HG02943 (cell line): ENCODE measurements around the gene SPRR2D.
"Not testable (repeated sequence)": the region's sequence is repeated elsewhere in the genome, so short reads cannot be mapped to it uniquely, and the experiment has no call there.

Experiments
- ATAC-seq: cut with Tn5 transposase; IDR thresholded peaks from one replicate; pipeline ENCODE4 v1.9.1; 2021; ENCODE audit warnings: mild to moderate bottlenecking, low read depth, moderate library complexity; ENCODE audit not compliant: unreplicated experiment

SPRR2D gene

DNA sequence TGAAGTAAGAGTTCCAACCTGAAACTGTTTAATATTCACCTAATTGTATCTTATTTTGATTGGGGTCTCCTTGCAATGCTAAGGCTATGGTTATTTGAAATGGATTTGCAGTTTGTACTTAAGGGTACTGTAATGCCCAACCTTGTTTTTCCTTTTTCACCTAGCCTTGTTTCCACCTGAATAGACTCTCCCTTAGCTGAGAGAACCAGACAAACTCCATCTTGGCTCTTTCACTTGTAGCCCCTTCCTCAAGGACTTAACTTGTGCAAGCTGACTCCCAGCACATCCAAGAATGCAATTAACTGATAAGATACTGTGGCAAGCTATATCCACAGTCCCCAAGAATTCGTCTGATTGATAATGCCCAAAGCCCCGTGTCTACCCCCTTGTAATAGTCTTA is 19.1 kb downstream of the SPRR2D start:
- not testable (repeated sequence) for ATAC-seq

DNA sequence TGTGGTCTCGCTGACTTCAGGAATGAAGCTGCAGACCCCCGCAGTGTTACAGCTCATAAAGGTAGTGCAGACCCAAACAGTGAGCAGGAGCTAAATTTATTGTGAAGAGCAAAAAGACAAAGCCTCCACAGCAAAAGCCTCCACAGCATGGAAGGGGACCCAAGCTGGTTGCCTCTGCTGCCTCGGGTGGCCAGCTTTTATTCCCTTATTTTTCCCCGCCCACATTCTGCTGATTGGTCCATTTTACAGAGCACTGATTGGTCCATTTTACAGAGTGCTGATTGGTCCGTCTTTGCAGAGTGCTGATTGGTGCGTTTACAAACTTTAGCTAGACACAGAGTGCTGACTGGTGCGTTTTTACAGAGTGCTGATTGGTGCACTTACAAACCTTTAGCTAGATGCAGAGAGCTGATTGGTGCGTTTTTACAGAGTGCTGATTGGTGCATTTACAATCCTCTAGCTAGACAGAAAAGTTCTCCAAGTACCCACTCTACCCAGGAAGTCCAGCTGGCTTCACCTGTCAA is 29.6 kb downstream of the SPRR2D start:
- not testable (repeated sequence) for ATAC-seq

DNA sequence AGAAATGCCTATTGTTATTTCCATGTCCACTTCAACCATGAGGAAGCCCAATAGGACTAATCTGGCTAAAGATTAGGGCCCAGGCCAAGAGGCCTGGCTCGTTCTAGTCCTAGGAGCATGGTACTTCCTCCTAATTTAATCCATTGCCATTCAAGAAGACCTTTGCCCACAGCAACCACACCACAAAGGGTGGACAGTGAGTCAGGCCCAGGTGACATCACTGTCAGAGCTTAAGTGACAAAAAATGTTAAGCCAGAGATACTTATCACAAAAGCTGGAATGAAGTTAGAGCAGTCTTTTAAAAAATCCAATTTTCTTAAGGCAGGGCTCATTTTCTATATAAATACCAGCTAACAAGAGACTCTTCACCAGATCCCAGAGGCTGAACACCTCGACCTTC is 39.5 kb downstream of the SPRR2D start, which contains the start of gene SPRR3:
SPRR3 (plus strand) TSS at position 368 of the 400 bp plus-strand sequence. CDS start 1,272 bp downstream, outside the sequence.
- ATAC-seq = no peak

DNA sequence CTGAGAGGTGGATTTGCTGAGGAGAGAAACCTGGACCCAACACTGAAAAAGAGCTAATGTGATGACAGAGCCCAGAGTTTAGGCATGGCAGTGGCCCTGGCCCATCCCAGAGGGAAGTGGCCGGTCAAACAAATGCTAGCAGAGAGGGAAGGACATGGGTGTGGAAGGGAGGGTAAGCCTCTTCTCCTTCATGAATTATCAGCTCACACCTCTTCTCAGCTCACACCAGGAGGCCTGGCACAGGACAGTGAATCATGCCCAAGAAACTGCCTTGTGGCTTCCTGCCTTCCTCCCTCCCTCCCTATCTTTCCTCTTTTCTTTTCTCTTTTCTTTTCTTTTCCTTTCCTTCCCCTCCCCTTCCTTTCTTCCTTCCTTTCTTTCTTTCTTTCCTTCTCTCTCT is 40.6 kb downstream of the SPRR2D start:
- ATAC-seq = no peak

DNA sequence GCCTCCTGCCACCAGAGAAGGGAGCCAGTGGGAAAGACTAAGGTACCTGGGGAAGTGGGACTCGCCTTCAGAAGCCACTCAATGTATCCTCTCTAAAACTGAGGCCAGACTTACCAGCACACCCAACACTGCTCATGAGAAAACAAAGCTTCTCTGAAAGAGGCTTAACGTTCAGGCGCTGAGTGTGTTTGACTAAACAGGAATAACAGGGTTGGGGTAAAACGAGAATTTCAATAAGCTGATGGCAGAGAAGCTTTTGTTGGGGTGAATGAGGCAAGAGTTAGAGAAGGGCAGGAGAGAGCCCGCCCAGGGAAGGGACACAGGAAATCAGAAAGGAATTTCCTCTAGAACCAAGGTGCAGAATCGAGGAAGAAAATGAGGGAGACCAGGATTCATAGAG is 41.1 kb downstream of the SPRR2D start:
- ATAC-seq = no peak

DNA sequence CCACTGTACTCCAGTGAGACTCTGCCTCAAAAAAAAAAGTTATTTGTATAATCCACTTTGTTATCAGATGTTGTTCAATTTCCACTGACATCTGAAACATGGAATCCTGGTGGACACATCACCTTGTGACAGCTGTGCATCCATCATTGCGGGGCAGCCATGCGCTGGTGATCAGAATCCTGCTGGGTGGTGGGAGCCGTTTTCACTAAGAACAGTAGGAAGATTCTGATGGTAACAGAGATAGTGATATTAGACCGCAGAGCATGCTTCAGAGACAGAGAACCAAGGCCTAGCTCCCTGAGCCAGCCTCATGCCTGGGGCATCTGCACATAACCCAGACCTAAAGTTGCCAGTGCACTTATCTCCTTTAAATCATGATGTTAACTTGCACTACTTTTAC is 42.4 kb downstream of the SPRR2D start:
- ATAC-seq = no peak

DNA sequence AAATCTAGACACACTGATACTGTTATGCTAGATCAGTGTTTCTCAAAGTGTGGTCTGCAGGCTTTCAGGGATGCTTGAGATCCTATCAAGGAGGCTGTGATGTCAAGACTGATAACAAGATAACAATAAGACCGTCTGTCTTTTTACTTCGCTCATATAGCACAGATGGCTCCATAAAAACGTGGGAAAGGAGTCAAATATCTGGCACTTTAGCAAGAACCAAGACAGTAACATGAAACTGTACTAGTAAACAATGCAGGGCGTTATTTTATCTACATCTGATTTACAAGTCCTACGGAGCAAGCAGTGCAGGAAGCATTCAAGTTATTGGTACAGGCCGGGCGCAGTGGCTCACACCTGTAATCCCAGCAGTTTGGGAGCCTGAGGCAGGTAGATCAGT is 43.0 kb downstream of the SPRR2D start:
- no peak for ATAC-seq

DNA sequence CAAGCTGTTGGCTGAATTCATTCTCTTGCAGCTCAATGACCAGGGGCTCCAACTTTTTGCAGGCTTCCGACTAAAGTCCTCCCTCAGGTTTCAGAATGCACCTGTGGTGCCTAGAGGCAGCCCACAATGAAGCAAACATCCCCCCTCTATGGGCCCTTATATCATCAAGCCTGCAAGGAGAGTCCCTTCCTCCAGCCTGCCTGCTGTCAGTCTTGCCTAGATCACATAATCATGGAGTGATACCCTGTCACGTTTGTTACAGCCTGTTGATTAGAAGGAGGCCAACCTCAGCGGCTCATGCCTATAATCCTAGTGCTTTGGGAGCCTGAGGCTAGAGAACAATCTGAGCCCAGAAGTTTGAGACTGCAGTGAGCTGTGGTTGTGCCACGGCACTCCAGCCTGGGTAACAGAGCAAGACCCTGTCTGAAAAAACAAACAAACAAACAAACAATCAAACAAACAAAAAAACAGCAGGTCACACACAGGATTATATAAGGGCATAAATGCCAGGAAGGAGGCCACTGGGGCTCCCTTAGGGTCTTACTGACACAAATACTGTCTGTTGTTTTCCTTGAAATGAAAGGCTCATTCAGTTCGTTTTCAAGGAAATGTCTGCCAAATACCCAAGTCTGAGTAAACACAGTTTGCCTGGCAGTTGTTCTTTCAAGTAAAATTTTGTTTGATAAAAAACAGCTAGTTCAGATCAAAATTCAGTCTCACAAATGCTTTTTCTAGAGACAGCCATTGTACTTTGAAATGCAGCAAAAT is 44.1 kb downstream of the SPRR2D start:
- ATAC-seq = no peak

DNA sequence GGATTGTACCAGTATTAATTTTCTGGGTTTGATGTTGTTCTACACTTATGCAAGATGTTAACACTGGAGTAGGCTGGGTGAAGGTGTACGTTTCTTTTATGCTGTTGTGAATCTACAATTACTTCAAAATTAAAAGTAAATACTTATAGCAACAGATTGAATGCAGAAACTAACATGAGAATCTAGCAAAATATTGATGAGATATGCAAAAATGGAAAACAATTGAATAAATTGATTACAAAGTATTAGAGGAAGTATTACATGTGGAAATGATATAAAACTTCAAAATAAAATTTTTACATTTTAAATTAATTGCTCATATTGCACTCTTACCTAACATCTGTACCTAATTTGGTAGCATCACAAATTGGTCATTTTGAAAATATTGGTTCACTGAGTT is 45.1 kb downstream of the SPRR2D start:
- no peak for ATAC-seq

DNA sequence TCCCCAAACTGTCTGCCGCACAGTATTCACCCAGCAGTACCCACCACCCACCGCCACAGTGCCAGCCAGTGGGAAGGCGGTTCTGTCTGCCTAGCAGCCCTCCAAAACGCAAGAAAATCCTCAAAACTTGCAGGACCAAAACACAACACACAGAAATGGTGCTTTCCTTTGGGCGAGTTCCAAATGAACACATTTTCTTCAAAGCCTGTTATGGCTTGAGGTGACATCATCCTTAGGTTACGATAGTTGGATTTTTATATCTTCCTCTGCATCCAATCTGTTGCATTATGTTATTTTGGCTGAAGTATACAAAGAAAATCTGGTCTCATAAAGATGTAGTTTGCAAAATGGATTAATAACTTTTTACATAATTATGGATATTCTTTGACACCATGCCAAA is 47.7 kb downstream of the SPRR2D start:
- ATAC-seq = no peak
